ENCODE measurements around the gene MROH9.

Gene MROH9

GRCh38 chr1:170978371-170978910, 43.1 kb downstream of the MROH9 start:
- no peak for DNase-seq

DNA sequence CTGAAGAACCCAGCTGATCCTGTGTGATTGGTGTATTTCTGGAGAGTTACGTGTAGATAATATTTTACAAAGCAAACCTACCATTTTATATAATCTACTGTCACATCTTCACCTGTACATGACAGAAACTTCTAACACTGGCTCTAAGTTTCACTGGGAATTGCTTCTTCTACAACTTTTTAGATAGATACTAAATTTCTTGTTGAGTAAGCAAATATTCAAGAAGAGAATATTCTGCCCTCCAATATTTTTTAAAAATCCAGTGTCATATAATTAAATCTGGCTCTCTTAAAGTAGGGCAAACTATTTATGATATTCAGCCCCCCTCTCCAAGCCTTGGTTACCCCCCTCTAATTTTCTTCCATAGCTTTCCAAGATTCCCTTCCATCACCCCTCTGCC, 50.1 kb downstream of the MROH9 start:
- DNase-seq: no peak

DNA sequence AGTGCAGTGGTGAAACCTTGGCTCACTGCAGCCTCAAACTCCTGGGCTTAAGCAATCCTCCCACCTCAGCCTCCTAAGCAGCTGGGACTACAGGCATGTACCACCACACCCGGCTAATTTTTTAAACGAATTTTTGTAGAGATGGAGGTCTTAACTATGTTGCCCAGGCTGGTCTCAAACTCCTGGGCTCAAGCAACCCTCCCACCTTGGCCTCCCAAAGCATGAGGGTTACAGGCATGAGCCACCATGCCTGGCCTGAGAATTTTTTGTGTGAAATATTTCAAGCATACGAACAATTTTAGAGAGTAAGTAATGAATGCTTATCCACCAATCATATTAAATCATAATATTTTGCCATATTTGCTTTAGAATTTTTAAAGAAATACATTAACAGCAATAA, 51.6 kb downstream of the MROH9 start:
- no peak for DNase-seq

GRCh38 chr1:170987424-170987823, 52.1 kb downstream of the MROH9 start:
- DNase-seq: no peak

DNA sequence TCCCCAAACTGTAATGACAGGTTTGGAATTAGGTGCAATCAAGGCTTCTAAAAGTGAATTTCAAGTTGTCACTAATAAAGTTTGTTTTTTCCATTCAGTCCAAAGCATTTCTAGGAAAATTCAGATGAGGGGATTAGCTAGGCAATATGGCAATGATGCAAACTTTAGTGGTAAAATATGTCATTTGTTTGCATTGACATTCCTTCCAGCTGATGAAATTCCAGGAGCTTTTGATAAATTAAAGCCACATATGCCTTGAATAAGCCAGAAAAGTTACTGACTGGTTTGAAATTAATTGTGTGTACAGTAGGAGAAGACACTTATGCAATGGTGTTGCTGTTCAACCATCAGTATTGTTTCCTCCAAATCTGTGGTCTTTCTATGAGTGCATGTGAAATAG, 57.8 kb downstream of the MROH9 start:
- no peak for DNase-seq

DNA sequence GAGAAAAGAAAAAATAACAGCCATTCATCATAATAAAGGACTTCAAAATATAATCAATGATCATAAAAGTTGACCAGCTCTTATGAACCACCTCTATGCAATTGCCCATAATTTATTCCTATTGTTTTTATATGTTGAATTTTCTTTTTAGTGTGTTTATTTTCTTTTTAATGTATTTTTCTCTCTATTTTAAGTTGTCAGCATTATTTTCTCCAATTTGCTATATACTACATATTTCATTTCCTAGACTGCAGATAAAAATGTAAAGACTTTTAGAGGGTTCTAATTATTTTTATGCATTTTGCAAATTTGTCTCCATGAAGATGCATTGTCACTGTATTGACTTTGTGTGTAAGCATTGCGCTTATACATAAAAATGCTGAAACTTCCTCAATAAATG, 58.4 kb downstream of the MROH9 start:
- DNase-seq: no peak

GRCh38 chr1:171014880-171015279, 79.5 kb downstream of the MROH9 start:
- no peak for DNase-seq

- no peak for DNase-seq
Measured at GRCh38 chr1:171017426-171017825, 82.1 kb downstream of the MROH9 start.

- DNase-seq: no peak
Measured at GRCh38 chr1:171019971-171020370, 84.6 kb downstream of the MROH9 start.

GRCh38 chr1:171032822-171033702, 97.7 kb downstream of the MROH9 start:
- DNase-seq: no peak

DNA sequence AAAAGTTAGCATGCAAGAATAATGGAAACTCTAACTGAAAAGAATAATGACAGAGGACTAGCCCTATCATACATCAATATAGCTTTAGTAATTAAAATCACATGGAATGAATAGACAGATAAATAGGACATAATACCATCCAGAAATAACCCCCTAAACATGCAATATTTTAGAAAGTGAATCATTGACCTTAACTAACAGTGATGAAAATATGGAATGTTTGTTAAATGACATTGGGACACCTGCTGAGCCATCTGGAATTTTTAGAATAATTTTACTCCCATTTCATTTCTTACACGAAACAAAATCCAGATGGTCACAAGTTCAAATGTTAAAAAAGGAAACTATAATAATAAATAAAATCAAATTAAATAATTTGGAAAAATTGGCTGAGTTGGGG, 102.3 kb downstream of the MROH9 start:
- no peak for DNase-seq

DNA sequence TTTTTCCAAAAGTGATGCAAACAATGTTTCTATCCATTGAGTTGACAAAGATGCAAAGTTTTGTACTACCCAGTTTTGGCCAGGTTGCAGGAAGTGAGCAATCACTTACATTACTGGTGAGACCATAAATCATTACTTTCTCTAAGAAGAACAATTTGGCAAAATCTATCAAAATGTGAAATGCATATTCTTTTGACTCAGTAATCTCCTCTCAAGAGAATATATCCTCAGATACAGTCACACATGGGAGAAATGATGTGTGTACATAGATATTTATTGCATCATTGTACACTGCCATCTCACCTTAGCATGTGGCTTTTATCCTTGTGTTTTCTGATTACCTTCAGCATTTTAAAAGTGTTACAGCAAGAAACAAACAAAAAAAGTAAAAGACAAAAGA, 103.0 kb downstream of the MROH9 start:
- no peak for DNase-seq

GRCh38 chr1:171048014-171048413, 112.7 kb downstream of the MROH9 start:
- no peak for DNase-seq

DNA sequence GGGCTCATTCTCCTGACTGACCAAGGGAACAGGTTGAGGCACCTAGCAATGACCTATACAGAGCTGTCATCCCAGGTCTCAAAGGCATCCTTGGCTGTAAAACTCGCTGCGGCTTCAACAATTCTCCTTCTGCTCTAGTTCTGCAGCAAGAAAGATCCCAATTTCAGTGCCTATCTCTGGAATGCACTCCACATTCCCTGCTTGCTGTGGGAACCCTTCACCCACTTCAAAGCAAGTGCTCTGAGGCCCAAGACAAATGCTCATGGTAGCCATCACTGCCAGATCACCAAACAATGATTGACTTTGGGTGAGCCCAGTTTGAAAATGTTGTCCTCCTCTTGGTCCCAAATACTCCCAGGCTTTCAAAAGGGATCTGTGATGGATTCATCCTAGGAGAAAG, 117.6 kb downstream of the MROH9 start:
- DNase-seq: no peak

GRCh38 chr1:171055966-171056643, 120.8 kb downstream of the MROH9 start:
- DNase-seq: peak; percentile 3

GRCh38 chr1:171061425-171062143, 126.2 kb downstream of the MROH9 start:
- no peak for DNase-seq

DNA sequence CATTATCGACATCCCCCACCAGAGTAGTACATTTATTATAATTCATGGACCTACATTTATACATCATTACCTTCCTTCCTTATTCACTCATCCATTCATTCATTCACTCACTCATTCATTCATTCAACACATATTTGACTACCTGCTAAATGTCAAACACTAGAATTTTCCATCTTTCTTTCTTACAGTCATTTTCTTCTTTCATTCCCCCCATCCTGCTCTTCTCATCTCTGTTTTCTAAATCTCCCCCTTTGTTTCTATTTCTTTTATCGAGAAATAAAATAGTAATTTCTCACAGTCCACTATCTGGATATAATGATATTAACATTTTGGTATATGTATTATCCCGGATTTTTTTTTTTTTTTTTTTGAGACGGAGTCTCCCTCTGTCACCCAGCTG, 127.6 kb downstream of the MROH9 start:
- DNase-seq: no peak

DNA sequence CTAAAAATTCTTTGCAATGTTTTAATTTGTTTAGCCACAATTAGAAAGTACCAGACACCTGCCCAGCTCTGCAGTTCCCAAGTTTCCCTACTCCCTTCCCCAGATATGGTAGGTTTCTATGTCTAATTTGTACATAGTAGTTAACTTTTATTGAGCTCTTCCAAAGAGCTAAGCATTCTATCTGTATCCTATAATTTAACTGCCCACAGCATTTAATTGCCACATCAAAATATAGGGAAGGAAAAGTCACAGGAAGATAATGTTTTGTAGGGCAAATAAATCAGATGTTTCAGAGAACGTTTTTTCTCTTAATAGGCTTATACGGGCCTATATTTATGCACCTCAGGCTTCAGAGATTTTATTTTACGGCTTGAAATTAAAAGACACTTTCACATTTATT, 139.7 kb downstream of the MROH9 start:
- DNase-seq: no peak

- no peak for DNase-seq
Measured at GRCh38 chr1:171081314-171081753, 146.0 kb downstream of the MROH9 start.

DNA sequence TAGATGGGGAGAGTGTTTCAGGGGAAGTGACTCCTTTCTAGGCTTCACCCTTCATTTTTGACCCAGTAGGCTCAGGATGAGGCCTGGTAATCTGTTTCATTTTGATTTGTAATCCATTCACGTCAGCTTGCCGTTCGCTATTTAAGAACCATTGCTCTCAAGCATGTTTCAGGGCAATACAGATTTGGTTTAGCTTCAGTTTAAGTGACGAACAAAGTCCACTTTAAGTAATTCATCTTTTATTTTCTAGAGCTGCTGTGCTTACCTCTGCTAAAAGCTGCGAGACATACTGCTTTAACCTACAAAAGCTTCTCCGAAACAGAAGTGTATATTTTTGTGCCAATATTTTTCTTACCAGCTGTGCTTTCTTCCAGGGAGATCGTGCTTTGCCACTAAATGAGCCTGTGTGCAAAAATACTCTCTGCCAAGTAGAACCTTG, 146.4 kb downstream of the MROH9 start:
- DNase-seq: no peak

DNA sequence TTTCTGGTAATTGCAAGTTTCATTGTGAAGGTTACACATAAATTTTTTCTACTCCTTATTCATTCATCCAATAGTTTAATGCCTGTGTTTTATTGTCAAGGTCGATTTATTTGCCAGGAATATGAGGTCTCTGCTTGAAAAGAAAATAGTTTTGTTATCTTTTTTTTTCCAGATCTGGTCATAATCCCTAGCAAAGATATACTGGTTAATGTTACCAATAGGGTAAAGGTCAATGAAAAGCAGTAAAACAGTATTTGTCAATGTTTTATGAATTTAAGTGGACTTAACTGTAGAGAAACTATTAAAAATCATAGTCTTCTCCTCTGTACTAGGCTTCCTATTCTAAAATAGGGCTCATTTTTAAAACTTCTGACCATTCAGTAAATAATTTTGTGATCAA, 147.3 kb downstream of the MROH9 start:
- no peak for DNase-seq

GRCh38 chr1:171083222-171083621, 147.9 kb downstream of the MROH9 start:
- no peak for DNase-seq

- no peak for DNase-seq
Measured at GRCh38 chr1:171084091-171084490, 148.8 kb downstream of the MROH9 start.

All from T1000 (cell line).